Stimulated activated CD4-positive, alpha-beta T cell treated with anti-CD3 and anti-CD28 coated beads, Interleukin-1b, Interleukin-23, amount 100 ng/mL, for 4 hours (primary cell): ENCODE measurements around the gene PXDC1.
"Not testable (repeated sequence)": the region's sequence is repeated elsewhere in the genome, so short reads cannot be mapped to it uniquely, and the experiment has no call there.

Experiments used
- DNase-seq, 2 donors: peaks; one replicate each; pipeline ENCODE4 v3.0.0-alpha.2; 2020; ENCODE audit warnings: low read depth in 2 of 2

PXDC1 gene

GRCh38 chr6:3711776-3712175 lies 39.7 kb downstream of the PXDC1 start:
- no peak for DNase-seq

GRCh38 chr6:3710403-3710802 lies 41.1 kb downstream of the PXDC1 start:
- no peak for DNase-seq

GRCh38 chr6:3708540-3708939 lies 43.0 kb downstream of the PXDC1 start:
- no peak for DNase-seq

- DNase-seq, result no peak
Measured at GRCh38 chr6:3707751-3708412, 43.6 kb downstream of the PXDC1 start.

GRCh38 chr6:3707024-3707423 lies 44.5 kb downstream of the PXDC1 start:
- DNase-seq, result no peak

- DNase-seq, result no peak
Measured at GRCh38 chr6:3706547-3706946, 45.0 kb downstream of the PXDC1 start.

GRCh38 chr6:3701631-3702030 lies 49.9 kb downstream of the PXDC1 start:
- no peak for DNase-seq

- DNase-seq, result no peak
Measured at GRCh38 chr6:3699231-3699630, 52.3 kb downstream of the PXDC1 start.

GRCh38 chr6:3698021-3698420 lies 53.5 kb downstream of the PXDC1 start:
- DNase-seq, result no peak

GRCh38 chr6:3697609-3698008 lies 53.9 kb downstream of the PXDC1 start:
- DNase-seq, result no peak

GRCh38 chr6:3696525-3697088 lies 54.9 kb downstream of the PXDC1 start:
- no peak for DNase-seq

- no peak for DNase-seq
Measured at GRCh38 chr6:3695065-3695817, 56.3 kb downstream of the PXDC1 start.

- no peak for DNase-seq
Measured at GRCh38 chr6:3693831-3694230, 57.7 kb downstream of the PXDC1 start.

- no peak for DNase-seq
Measured at GRCh38 chr6:3690506-3690905, 61.0 kb downstream of the PXDC1 start.

GRCh38 chr6:3687847-3688246 lies 63.7 kb downstream of the PXDC1 start:
- DNase-seq, result no peak

- no peak for DNase-seq
Measured at GRCh38 chr6:3683331-3683730, 68.2 kb downstream of the PXDC1 start.

GRCh38 chr6:3678946-3679345 lies 72.6 kb downstream of the PXDC1 start:
- DNase-seq, result no peak

- DNase-seq, result not testable (repeated sequence)
Measured at GRCh38 chr6:3677751-3678150, 73.8 kb downstream of the PXDC1 start.

GRCh38 chr6:3677351-3677750 lies 74.2 kb downstream of the PXDC1 start:
- DNase-seq, result not testable (repeated sequence)
